B cell (primary cell): ENCODE results near the gene CENPN. TPM values are rescaled to one million over a fixed set of nuclear protein-coding genes. Genes with fewer than 3 reads are reported as not detected.

Experiments
- ATAC-seq: fragments of 200-7000 bp; cut with Tn5 transposase; one replicate; pipeline ENCODE4 v1.10.0; 2021; ENCODE audit warnings: low read depth, mild to moderate bottlenecking, moderate number of reproducible peaks, moderate library complexity
- CTCF ChIA-PET: fragments of 350-600 bp; sonication (Branson Sonifier 250); formaldehyde crosslinking; loops from one replicate; lab custom pipeline; 2021; ENCODE audit warnings: antibody characterized with exemption, inconsistent platforms; lab: Charles Lee
- POLR2A ChIA-PET: fragments of 350-600 bp; sonication (Branson Sonifier 250); formaldehyde crosslinking; loops from one replicate; lab custom pipeline; 2021; ENCODE audit warnings: antibody characterized with exemption; lab: Charles Lee
- DNase-seq: peaks from one replicate; pipeline ENCODE4 v3.0.0; 2013
- H2AFZ ChIP-seq: 2 replicates; pipeline ENCODE4 v1.6.1; 2012; ENCODE audit warnings: mild to moderate bottlenecking, low read depth, low read length; ENCODE audit not compliant: insufficient read depth, poor library complexity, severe bottlenecking
- H3K27ac ChIP-seq, 2 donors: 1 replicate in 1 of 2; 2 replicates in 1 of 2; pipeline ENCODE4 v1.5.1; 2012 to 2013; ENCODE audit warnings: low read length in 2 of 2, mild to moderate bottlenecking in 2 of 2, moderate library complexity in 1 of 2
- H3K27me3 ChIP-seq, 4 experiments: fragments of 200-600 bp in 1 of 4; sonication (generic) in 1 of 4; replicated peaks in 1 of 4; 1 replicate in 2 of 4; 2 replicates in 2 of 4; pipeline versions ENCODE4 v1.6.1 to v1.7.0; 2013 to 2016; ENCODE audit warnings: low read length in 3 of 4, mild to moderate bottlenecking in 2 of 4, mixed read lengths in 1 of 4, moderate library complexity in 1 of 4; ENCODE audit not compliant: insufficient read depth in 4 of 4, control insufficient read depth in 3 of 4; ENCODE audit errors: control extremely low read depth in 1 of 4
- H3K36me3 ChIP-seq, 2 experiments: replicated peaks in 1 of 2; 1 replicate in 1 of 2; 2 replicates in 1 of 2; pipeline versions ENCODE4 v1.6.1 to v1.7.1; 2013; ENCODE audit warnings: low read length in 1 of 2; ENCODE audit not compliant: insufficient read depth in 2 of 2, control insufficient read depth in 1 of 2; ENCODE audit errors: control extremely low read depth in 1 of 2, extremely low read depth in 1 of 2
- H3K4me1 ChIP-seq, 2 donors: fragments of 200-600 bp in 1 of 2; sonication (generic) in 1 of 2; 1 replicate in 1 of 2; 2 replicates in 1 of 2; pipeline versions ENCODE4 v1.5.1 to v1.6.1; 2013 to 2017; ENCODE audit warnings: low read length in 2 of 2; ENCODE audit not compliant: control insufficient read depth in 2 of 2, insufficient read depth in 2 of 2
- H3K4me2 ChIP-seq: replicated peaks from 2 replicates; pipeline ENCODE3; 2012; ENCODE audit warnings: mild to moderate bottlenecking, low read depth, low read length; ENCODE audit not compliant: poor library complexity, severe bottlenecking
- H3K4me3 ChIP-seq, 5 experiments: fragments of 200-600 bp in 1 of 5; sonication (generic) in 1 of 5; 1 replicate in 3 of 5; 2 replicates in 2 of 5; pipeline versions ENCODE4 v1.5.1 to v1.7.0; 2011 to 2016; ENCODE audit warnings: low read length in 4 of 5, mild to moderate bottlenecking in 4 of 5, low read depth in 2 of 5, control low read depth in 1 of 5, moderate library complexity in 1 of 5; ENCODE audit not compliant: insufficient read depth in 1 of 5; ENCODE audit errors: control extremely low read depth in 1 of 5, extremely low read depth in 1 of 5
- H3K79me2 ChIP-seq: fragments of 200-600 bp; sonication (generic); one replicate; pipeline ENCODE4 v1.6.0; 2016; ENCODE audit warnings: low read length; ENCODE audit not compliant: control insufficient read depth, insufficient read depth
- H3K9ac ChIP-seq: fragments of 200-600 bp; sonication (generic); 2 replicates; pipeline ENCODE4 v1.6.1; 2017; ENCODE audit warnings: mild to moderate bottlenecking, low read length, moderate library complexity
- H3K9me3 ChIP-seq, 3 donors: one replicate each; pipeline versions ENCODE4 v1.6.1 to v1.7.1; 2013; ENCODE audit warnings: low read length in 2 of 3; ENCODE audit not compliant: control insufficient read depth in 2 of 3, insufficient read depth in 1 of 3; ENCODE audit errors: control extremely low read depth in 1 of 3
- H4K20me1 ChIP-seq: 2 replicates; pipeline ENCODE4 v1.6.0; 2012; ENCODE audit warnings: mild to moderate bottlenecking, low read length; ENCODE audit not compliant: insufficient read depth, control insufficient read depth, poor library complexity, severe bottlenecking
- H3K27ac Mint-ChIP-seq: one replicate; pipeline ENCODE4 v1.8.0; 2021; ENCODE audit warnings: mixed read lengths
- H3K27me3 Mint-ChIP-seq: one replicate; pipeline ENCODE4 v1.8.0; 2021; ENCODE audit warnings: mixed read lengths
- H3K4me1 Mint-ChIP-seq: one replicate; pipeline ENCODE4 v1.8.0; 2021; ENCODE audit warnings: mixed read lengths
- H3K4me3 Mint-ChIP-seq: one replicate; pipeline ENCODE4 v1.8.0; 2021; ENCODE audit warnings: mixed read lengths
- H3K9me3 Mint-ChIP-seq: one replicate; pipeline ENCODE4 v1.8.0; 2022; ENCODE audit warnings: mixed read lengths; ENCODE audit not compliant: insufficient read depth
- CTCF ChIP-seq: fragments of 200-600 bp; IDR thresholded peaks from one replicate; pipeline ENCODE4 v1.8.0; 2022; ENCODE audit warnings: antibody characterized with exemption, mild to moderate bottlenecking
- EZH2 ChIP-seq: IDR thresholded peaks from 2 replicates; pipeline ENCODE4 v1.6.1; 2012; ENCODE audit warnings: borderline replicate concordance, low read depth, mild to moderate bottlenecking, moderate library complexity, low read length; ENCODE audit not compliant: insufficient read depth, poor library complexity, severe bottlenecking
- WGBS: methylation state at CpG from one replicate; pipeline ENCODE4 v1.1.5; 2013; ENCODE audit warnings: missing lambda C conversion rate; ENCODE audit not compliant: insufficient coverage; 5-methylcytosine and 5-hydroxymethylcytosine counted together
- intact Hi-C: fragments of 100-400 bp; cut with micrococcal nuclease; formaldehyde crosslinking; loops from one replicate; pipeline ENCODE4 v1.10.0; 2022
- polyA plus RNA-seq: library from polyadenylated mRNA; depleted of rRNA; stranded (reverse); fragments of >200 nt; gene quantifications from 2 replicates; pipeline ENCODE4 v1.2.3, GENCODE V29; 2012
- total RNA-seq, 2 donors: library from RNA; stranded (reverse); fragments of 120-200 nt in 1 of 2; gene quantifications; 1 replicate in 1 of 2; 2 replicates in 1 of 2; pipeline versions ENCODE4 v1.2.3 to v1.2.4, GENCODE V29; 2013 to 2022

CENPN gene
- total and polyA plus RNA-seq, 2 donors (not counting 1 experiment from before 2014, with no cell fraction given): 3.0 to 4.0 TPM

GRCh38 chr16:80990978-80991377, 16.0 kb upstream of the CENPN start:
- Histone ChIP-seq H4K20me1 (no peaks in the 10 kb centered on the region), H3K4me1 (no peaks in the 10 kb centered on the region), H3K27ac (no peak overlapping the region), H3K9me3 (no peaks in the 10 kb centered on the region), H3K36me3 (peaks cover 0 to 8% of the 10 kb centered on the region in 2 experiments), H3K4me3 (no peak overlapping the region), H3K79me2 (peaks cover 52% of the 10 kb centered on the region), H3K4me2 (no peak overlapping the region), H3K9ac (no peak overlapping the region), H2AFZ (no peak overlapping the region), H3K27me3 (no peaks in the 10 kb centered on the region)
- Mint-ChIP-seq H3K27ac (no peak overlapping the region), H3K27me3 (no peaks in the 10 kb centered on the region), H3K4me3 (no peak overlapping the region), H3K9me3 (no peaks in the 10 kb centered on the region), H3K4me1 (peaks cover 5% of the 10 kb centered on the region)
- WGBS: no CpG with 5 or more reads among the region's 2 CpGs
- ChIA-PET POLR2A (no interaction called here), CTCF (no interaction called here)
- ATAC-seq: no peak
- TF ChIP-seq CTCF (no peak), EZH2 (no peak)
- no peak for DNase-seq
- intact Hi-C loops: no loop called here

GRCh38 chr16:80991792-80992430, 15.1 kb upstream of the CENPN start:
- ATAC-seq (no peak), DNase-seq (no peak)
- no peak for TF ChIP-seq CTCF
- no peak for TF ChIP-seq EZH2
- Mint-ChIP-seq H3K27ac (no peak overlapping the region), H3K4me1 (peaks cover 9% of the 10 kb centered on the region), H3K4me3 (no peak overlapping the region), H3K9me3 (no peaks in the 10 kb centered on the region), H3K27me3 (no peaks in the 10 kb centered on the region)
- Histone ChIP-seq H4K20me1 (no peaks in the 10 kb centered on the region), H3K4me3 (no peak overlapping the region), H3K4me1 (no peaks in the 10 kb centered on the region), H3K27ac (no peak overlapping the region), H2AFZ (no peak overlapping the region), H3K79me2 (peaks cover 58% of the 10 kb centered on the region), H3K27me3 (no peaks in the 10 kb centered on the region), H3K36me3 (peaks cover 0 to 8% of the 10 kb centered on the region in 2 experiments), H3K9ac (no peak overlapping the region), H3K4me2 (no peak overlapping the region), H3K9me3 (no peaks in the 10 kb centered on the region)
- CTCF ChIA-PET: no interaction called here
- POLR2A ChIA-PET: no interaction called here
- no CpG with 5 or more reads among the region's 6 CpGs for WGBS
- intact Hi-C loops: no loop called here
